ENCODE results near the gene SACM1L. TPM values are rescaled to one million over a fixed set of nuclear protein-coding genes. Genes with fewer than 3 reads are reported as not detected.

Gene SACM1L
- total RNA-seq, 4 donors from 2014 or later: 43.5 to 64.7 (median 54.3) TPM

DNA sequence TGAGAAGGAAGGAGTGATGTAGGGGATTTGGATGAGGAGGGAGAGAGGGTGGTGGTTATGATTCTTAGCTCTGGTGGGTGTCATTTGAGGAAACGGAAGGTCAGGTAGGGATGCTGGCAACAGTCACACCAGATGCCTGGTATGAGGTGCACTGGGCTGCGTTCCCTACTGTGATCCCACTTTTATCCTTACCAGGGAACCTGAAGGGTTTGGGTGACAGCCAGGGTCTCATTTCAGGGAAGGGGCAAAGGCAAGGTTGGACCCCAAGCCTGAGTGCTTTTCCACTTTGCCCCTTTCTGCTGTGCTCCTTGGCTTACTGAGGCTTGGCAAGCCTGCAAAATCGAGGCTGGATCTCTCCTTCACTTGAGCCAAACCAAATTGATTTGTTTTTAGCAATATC, 36.0 kb upstream of the SACM1L start:
- no peaks in the 10 kb centered on the region for H3K27me3 ChIP-seq
- 60 to 65% methylated on average over 3 of the region's 3 CpGs for WGBS, 2 donors
- DNase-seq (ENCODE audit: low spot score in 2 of 2): no peak
- H3K9me3 ChIP-seq: no peaks in the 10 kb centered on the region
- no peak overlapping the region for H3K4me3 ChIP-seq
- H3K4me1 ChIP-seq: peaks cover 0 to 49% (median 4%) of the 10 kb centered on the region in 4 donors
- no peaks in the 10 kb centered on the region for H3K36me3 ChIP-seq
- no peak for TF ChIP-seq POLR2A (IDR thresholded peaks at IDR 0.05)
- no peak for TF ChIP-seq EP300 (IDR thresholded peaks at IDR 0.05)
- TF ChIP-seq, protein P1, sequence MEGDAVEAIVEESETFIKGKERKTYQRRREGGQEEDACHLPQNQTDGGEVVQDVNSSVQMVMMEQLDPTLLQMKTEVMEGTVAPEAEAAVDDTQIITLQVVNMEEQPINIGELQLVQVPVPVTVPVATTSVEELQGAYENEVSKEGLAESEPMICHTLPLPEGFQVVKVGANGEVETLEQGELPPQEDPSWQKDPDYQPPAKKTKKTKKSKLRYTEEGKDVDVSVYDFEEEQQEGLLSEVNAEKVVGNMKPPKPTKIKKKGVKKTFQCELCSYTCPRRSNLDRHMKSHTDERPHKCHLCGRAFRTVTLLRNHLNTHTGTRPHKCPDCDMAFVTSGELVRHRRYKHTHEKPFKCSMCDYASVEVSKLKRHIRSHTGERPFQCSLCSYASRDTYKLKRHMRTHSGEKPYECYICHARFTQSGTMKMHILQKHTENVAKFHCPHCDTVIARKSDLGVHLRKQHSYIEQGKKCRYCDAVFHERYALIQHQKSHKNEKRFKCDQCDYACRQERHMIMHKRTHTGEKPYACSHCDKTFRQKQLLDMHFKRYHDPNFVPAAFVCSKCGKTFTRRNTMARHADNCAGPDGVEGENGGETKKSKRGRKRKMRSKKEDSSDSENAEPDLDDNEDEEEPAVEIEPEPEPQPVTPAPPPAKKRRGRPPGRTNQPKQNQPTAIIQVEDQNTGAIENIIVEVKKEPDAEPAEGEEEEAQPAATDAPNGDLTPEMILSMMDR (IDR thresholded peaks at IDR 0.05): no peak
- peak overlapping the region in 2 of 4 donors; percentile 25 to 34 for H3K27ac ChIP-seq

DNA sequence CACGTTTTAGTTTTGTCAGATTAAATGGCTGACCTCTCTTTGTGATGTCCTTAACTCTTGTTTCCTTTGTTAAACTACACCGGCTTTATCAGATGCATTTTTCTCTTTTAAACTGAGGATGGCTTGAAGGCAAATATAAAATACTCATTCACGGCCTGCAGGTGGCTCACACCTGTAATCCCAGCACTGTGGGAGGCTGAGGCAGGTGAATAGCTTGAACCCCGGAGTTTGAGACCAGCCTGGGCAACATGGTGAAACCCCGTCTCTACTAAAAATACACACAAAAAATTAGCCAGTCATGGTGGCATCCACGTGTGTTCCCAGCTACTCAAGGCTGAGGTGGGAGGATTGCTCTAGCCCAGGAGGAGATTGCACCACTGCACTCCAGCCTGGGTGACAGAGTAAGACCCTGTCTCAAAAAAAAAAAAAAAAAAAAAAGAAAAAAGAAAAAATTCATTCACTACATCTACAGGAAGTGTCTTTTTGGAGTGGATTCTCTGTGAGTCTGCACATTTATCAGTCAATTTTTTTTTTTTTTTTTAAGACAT, 34.7 kb upstream of the SACM1L start:
- Histone ChIP-seq H3K36me3 (no peaks in the 10 kb centered on the region), H3K9me3 (no peaks in the 10 kb centered on the region), H3K27me3 (no peaks in the 10 kb centered on the region), H3K4me1 (peaks cover 0 to 50% (median 4%) of the 10 kb centered on the region in 4 donors), H3K27ac (peak overlapping the region in 1 of 4 donors; percentile 69), H3K4me3 (no peak overlapping the region)
- TF ChIP-seq EP300 (IDR thresholded peaks at IDR 0.05) (no peak), POLR2A (IDR thresholded peaks at IDR 0.05) (no peak)
- TF ChIP-seq, protein P1 (IDR thresholded peaks at IDR 0.05): no peak
- no peak for DNase-seq (ENCODE audit: low spot score in 2 of 2)
- 56 to 61% methylated on average over 6 of the region's 6 CpGs for WGBS, 2 donors

DNA sequence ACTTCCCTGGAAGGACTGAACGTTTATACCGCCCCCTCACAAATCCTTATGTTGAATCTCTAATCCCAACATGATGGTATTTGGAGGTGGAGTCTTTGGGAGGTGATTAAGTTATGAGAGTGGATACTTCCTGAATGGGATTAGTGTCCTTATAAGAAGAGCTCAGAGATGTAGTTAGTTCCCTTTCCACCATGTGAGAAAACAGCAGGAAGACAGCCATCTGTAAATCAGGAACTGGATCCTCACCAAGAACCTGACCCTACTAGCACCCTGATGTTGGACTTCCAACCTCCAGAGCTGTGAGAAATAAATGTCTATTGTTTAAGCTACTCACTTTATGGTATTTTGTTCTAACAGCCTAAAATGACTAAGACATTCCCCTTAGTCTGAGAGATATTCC, 33.3 kb upstream of the SACM1L start:
- DNase-seq (ENCODE audit: low spot score in 2 of 2): no peak
- H3K27ac ChIP-seq: peak overlapping the region in 1 of 4 donors; percentile 10
- H3K27me3 ChIP-seq: no peaks in the 10 kb centered on the region
- TF ChIP-seq POLR2A (IDR thresholded peaks at IDR 0.05) (no peak), EP300 (IDR thresholded peaks at IDR 0.05) (no peak)
- TF ChIP-seq, protein P1 (IDR thresholded peaks at IDR 0.05): no peak
- H3K9me3 ChIP-seq: no peaks in the 10 kb centered on the region
- WGBS, 2 donors: 61 to 65% methylated on average over 2 of the region's 2 CpGs
- peaks cover 0 to 57% (median 6%) of the 10 kb centered on the region in 4 donors for H3K4me1 ChIP-seq
- H3K4me3 ChIP-seq: no peak overlapping the region
- no peaks in the 10 kb centered on the region for H3K36me3 ChIP-seq

- Histone ChIP-seq H3K9me3 (no peaks in the 10 kb centered on the region), H3K4me3 (no peak overlapping the region), H3K36me3 (no peaks in the 10 kb centered on the region), H3K4me1 (peaks cover 0 to 56% (median 6%) of the 10 kb centered on the region in 4 donors), H3K27ac (peak overlapping the region in 2 of 4 donors; percentile 40 to 45), H3K27me3 (no peaks in the 10 kb centered on the region)
- TF ChIP-seq POLR2A (IDR thresholded peaks at IDR 0.05) (no peak), EP300 (IDR thresholded peaks at IDR 0.05) (peak in 1 of 2 donors; percentile 74)
- TF ChIP-seq, protein P1 (IDR thresholded peaks at IDR 0.05): peak; percentile 84 to 96 (median 95)
- peak; percentile 84 to 91 for DNase-seq (ENCODE audit: low spot score in 2 of 2)
- 51 to 52% methylated on average over 14 of the region's 14 CpGs for WGBS, 2 donors
These were observed 32.4 kb upstream of the SACM1L start for GRCh38 chr3:45656575-45657363.

GRCh38 chr3:45657853-45658252, 31.3 kb upstream of the SACM1L start:
- Histone ChIP-seq H3K9me3 (no peaks in the 10 kb centered on the region), H3K27me3 (no peaks in the 10 kb centered on the region), H3K4me1 (peaks cover 0 to 45% (median 6%) of the 10 kb centered on the region in 4 donors), H3K27ac (no peak overlapping the region), H3K36me3 (no peaks in the 10 kb centered on the region), H3K4me3 (no peak overlapping the region)
- 81 to 87% methylated on average over 4 of the region's 4 CpGs for WGBS, 2 donors
- TF ChIP-seq POLR2A (IDR thresholded peaks at IDR 0.05) (no peak), EP300 (IDR thresholded peaks at IDR 0.05) (no peak)
- TF ChIP-seq, protein P1 (IDR thresholded peaks at IDR 0.05): no peak
- DNase-seq (ENCODE audit: low spot score in 2 of 2): no peak

Measured in tibial nerve (tissue), 4 donors.